Thyroid gland (tissue), 4 donors: ENCODE data around the gene LRRC56. TPM values are rescaled to one million over a fixed set of nuclear protein-coding genes. Genes with fewer than 3 reads are reported as not detected.
A peak's percentile ranks its signal among the peaks of the same experiment; 100 is the strongest.

Source experiments
- DNase-seq, 2 donors: peaks; one replicate each; pipeline ENCODE4 v3.0.0-alpha.2; 2019
- H3K27ac ChIP-seq, 3 donors: fragments of 200-600 bp; sonication (generic); 1 replicate in 2 of 3; 2 replicates in 1 of 3; pipeline ENCODE4 v1.5.1; 2016 to 2019; ENCODE audit warnings: mild to moderate bottlenecking in 1 of 3, moderate library complexity in 1 of 3
- H3K27me3 ChIP-seq: fragments of 200-600 bp; sonication (generic); one replicate; pipeline ENCODE4 v1.5.1; 2019
- H3K36me3 ChIP-seq, 2 donors: fragments of 200-600 bp; sonication (generic); one replicate each; pipeline ENCODE4 v1.5.1; 2016 to 2019
- H3K4me1 ChIP-seq, 2 donors: fragments of 200-600 bp; sonication (generic); one replicate each; pipeline ENCODE4 v1.5.1; 2017 to 2019
- H3K4me3 ChIP-seq, 3 donors: fragments of 200-600 bp; sonication (generic); replicated peaks in 1 of 3; 1 replicate in 2 of 3; 2 replicates in 1 of 3; pipeline ENCODE4 v1.5.1; 2016; ENCODE audit warnings: mild to moderate bottlenecking in 1 of 3
- H3K9me3 ChIP-seq: fragments of 200-600 bp; sonication (generic); one replicate; pipeline ENCODE4 v1.5.1; 2017
- POLR2A ChIP-seq, 2 donors: fragments of 450-650 bp; IDR thresholded peaks; one replicate each; pipeline ENCODE4 v1.6.1; 2017; ENCODE audit warnings: antibody characterized with exemption in 2 of 2, mild to moderate bottlenecking in 2 of 2, moderate library complexity in 1 of 2
- WGBS, 2 donors: methylation state at CpG; one replicate each; pipeline ENCODE4 v1.1.5; 2017; 5-methylcytosine and 5-hydroxymethylcytosine counted together
- intact Hi-C: fragments of 100-400 bp; cut with DNase I; formaldehyde crosslinking; loops from one replicate; pipeline ENCODE4 v1.15.1; 2023
- total RNA-seq, 4 donors: library from RNA; depleted of rRNA; stranded (reverse); fragments of >200 nt; gene quantifications; one replicate each; pipeline ENCODE4 v1.2.3, GENCODE V29; 2016
- TF ChIP-seq, protein P1 (sequence below), 6 experiments: fragments of 200-600 bp in 3 of 6; fragments of 450-650 bp in 3 of 6; sonication (generic) in 3 of 6; IDR thresholded peaks; one replicate each; pipeline ENCODE4 v1.5.1; 2016 to 2019; ENCODE audit warnings: antibody characterized with exemption in 6 of 6, mild to moderate bottlenecking in 2 of 6, inconsistent platforms in 1 of 6, moderate library complexity in 1 of 6

LRRC56 gene
- total RNA-seq, 4 donors from 2014 or later = 1.7 to 2.6 (median 2.3) TPM

DNA sequence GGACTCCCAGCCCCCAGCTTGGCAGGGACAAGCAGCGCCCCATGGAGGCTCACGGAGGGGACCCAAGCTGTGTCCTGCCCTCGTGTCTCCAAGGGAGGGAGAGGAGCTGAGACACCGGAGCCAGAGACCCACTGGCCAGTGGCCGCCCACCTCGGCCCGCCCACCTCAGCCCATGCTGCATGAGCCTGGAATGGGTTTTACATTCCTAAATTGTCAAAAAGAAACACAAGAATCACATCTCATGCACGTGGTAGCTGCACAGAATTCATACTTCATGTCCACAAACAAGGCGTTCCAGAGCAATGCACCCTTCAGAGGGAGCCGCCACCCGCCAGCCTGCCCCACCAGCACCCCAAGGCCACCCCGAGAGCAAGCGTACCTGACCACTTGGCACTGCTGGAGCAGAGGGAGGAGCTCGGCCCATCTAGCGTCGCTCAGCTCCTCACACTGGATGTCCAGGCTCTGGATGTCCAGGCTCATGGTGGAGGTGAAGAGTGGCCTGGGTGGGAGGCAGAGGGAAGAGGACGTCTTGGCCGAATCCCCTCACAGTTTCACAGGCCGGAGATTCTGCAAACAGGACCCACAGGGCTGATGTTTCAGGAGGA lies 35.5 kb upstream of the LRRC56 start:
- no peak for DNase-seq
- Histone ChIP-seq H3K27ac (no peak overlapping the region), H3K4me1 (peaks cover 24 to 37% of the 10 kb centered on the region in 2 donors), H3K4me3 (no peak overlapping the region), H3K36me3 (peaks cover 43 to 45% of the 10 kb centered on the region in 2 donors), H3K9me3 (no peaks in the 10 kb centered on the region), H3K27me3 (no peaks in the 10 kb centered on the region)
- intact Hi-C loops = loop anchor here (5.0 to 10.0 kb wide), 2 partner anchors 49 to 297 kb away; partner anchors contain the start of genes BET1L, PTDSS2 and RIC8A
- WGBS, 2 donors = 84% methylated on average over 13 to 16 of the region's 19 CpGs
- TF ChIP-seq, protein P1, sequence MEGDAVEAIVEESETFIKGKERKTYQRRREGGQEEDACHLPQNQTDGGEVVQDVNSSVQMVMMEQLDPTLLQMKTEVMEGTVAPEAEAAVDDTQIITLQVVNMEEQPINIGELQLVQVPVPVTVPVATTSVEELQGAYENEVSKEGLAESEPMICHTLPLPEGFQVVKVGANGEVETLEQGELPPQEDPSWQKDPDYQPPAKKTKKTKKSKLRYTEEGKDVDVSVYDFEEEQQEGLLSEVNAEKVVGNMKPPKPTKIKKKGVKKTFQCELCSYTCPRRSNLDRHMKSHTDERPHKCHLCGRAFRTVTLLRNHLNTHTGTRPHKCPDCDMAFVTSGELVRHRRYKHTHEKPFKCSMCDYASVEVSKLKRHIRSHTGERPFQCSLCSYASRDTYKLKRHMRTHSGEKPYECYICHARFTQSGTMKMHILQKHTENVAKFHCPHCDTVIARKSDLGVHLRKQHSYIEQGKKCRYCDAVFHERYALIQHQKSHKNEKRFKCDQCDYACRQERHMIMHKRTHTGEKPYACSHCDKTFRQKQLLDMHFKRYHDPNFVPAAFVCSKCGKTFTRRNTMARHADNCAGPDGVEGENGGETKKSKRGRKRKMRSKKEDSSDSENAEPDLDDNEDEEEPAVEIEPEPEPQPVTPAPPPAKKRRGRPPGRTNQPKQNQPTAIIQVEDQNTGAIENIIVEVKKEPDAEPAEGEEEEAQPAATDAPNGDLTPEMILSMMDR (IDR thresholded peaks at IDR 0.05) = no peak
- TF ChIP-seq POLR2A (IDR thresholded peaks at IDR 0.05) = no peak

DNA sequence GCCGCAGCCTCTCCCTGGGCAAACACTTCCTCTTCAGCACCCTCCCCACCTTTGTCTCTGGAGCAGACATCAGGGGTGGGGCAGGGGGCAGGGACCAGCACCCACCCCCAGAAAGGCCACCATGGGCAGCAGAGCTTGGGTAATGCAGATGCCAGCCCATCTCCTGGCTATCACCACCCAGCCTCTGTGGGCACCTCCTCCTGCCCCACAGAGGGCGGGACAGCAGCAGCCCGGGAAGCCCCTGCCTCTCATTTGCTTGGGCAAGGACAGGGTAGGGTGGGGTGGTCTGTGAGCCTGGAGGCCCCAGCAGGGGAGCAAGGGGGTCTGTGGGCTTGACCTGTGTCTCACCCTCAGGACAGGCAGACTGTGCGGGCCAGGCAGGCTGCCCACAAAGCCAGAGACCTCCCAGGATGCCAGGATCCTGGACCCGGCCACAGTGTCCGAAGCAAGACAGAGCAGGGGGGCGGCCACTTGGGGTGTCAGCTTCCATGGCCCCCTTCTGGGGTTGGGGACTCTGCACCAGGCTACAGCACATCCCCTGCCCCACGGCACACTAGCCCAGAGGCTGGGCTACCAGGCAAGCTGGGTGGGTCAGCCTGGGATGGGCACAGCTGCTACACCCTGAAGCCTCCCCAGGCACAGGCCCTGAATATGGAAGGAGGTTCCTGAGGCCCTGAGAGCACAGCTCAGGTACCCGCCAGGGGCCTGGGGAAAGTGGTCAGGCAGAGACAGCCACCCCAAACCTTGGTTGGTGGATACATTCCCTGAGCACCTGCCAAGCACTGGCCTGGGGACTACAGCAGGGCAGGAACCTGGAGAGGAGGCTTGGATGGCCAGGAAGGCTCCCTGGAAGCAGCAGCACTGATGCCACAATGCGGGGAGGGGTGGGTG lies 34.8 kb upstream of the LRRC56 start:
- no peaks in the 10 kb centered on the region for H3K9me3 ChIP-seq
- no peaks in the 10 kb centered on the region for H3K27me3 ChIP-seq
- TF ChIP-seq POLR2A (IDR thresholded peaks at IDR 0.05) = no peak
- TF ChIP-seq, protein P1 (IDR thresholded peaks at IDR 0.05) = no peak
- H3K27ac ChIP-seq = no peak overlapping the region
- peaks cover 38 to 39% of the 10 kb centered on the region in 2 donors for H3K36me3 ChIP-seq
- peaks cover 25 to 38% of the 10 kb centered on the region in 2 donors for H3K4me1 ChIP-seq
- H3K4me3 ChIP-seq = no peak overlapping the region
- intact Hi-C loops = loop anchor here (5.0 to 10.0 kb wide), 2 partner anchors 50 to 298 kb away; partner anchors contain the start of genes BET1L, PTDSS2 and RIC8A
- WGBS, 2 donors = 88 to 100% methylated on average over 3 of the region's 10 CpGs
- no peak for DNase-seq

DNA sequence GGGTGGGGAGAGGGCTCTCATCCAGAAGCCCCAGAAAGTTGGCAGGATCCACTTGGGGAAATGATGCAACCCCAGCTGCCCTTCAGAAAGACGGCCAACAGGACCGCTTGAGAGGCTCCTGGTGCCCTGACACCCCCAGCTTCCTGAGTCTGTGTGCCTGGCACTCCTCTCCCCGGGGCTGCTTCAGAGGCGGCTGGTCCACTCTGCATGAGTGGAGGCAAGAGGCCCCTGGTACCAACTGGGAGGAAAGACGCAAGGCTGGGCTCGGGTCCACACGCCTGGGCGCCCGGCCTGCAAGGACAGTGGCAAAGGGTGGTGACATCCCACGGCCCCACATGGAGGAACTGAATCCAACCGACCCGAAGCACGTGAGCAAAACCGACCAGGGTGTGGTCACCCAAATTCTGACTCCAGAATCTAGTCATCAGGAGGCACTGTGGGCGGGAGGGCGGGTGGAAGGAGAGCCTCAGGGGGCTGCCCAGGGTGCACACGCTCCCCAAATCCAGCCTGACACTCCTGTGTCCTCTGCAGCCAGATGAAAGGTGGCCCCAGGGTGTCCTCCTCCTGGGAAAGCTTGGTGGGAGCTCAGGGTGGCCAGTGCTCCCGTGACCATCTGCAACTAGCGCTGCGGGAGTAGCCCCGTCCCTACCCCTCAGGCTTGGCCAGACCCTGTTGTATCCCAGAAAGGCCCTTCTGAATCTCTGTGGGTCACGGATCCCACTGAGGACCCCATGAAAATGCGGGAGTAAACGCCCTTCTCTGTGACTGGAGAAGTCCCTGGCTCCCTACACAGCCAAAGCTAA lies 33.9 kb upstream of the LRRC56 start:
- no peak for DNase-seq
- peaks cover 31 to 44% of the 10 kb centered on the region in 2 donors for H3K4me1 ChIP-seq
- intact Hi-C loops = loop anchor here (5.0 to 10.0 kb wide), 2 partner anchors 51 to 299 kb away; partner anchors contain the start of genes BET1L, PTDSS2 and RIC8A
- TF ChIP-seq, protein P1 (IDR thresholded peaks at IDR 0.05) = no peak
- no peak for TF ChIP-seq POLR2A (IDR thresholded peaks at IDR 0.05)
- H3K9me3 ChIP-seq = no peaks in the 10 kb centered on the region
- H3K27me3 ChIP-seq = no peaks in the 10 kb centered on the region
- WGBS, 2 donors = 57 to 84% methylated on average over 14 to 17 of the region's 24 CpGs
- H3K27ac ChIP-seq = peak overlapping the region in 2 of 3 donors; percentile 27 to 47
- H3K4me3 ChIP-seq = peak overlapping the region in 1 of 3 donors; percentile 32
- H3K36me3 ChIP-seq = peaks cover 29 to 31% of the 10 kb centered on the region in 2 donors

DNA sequence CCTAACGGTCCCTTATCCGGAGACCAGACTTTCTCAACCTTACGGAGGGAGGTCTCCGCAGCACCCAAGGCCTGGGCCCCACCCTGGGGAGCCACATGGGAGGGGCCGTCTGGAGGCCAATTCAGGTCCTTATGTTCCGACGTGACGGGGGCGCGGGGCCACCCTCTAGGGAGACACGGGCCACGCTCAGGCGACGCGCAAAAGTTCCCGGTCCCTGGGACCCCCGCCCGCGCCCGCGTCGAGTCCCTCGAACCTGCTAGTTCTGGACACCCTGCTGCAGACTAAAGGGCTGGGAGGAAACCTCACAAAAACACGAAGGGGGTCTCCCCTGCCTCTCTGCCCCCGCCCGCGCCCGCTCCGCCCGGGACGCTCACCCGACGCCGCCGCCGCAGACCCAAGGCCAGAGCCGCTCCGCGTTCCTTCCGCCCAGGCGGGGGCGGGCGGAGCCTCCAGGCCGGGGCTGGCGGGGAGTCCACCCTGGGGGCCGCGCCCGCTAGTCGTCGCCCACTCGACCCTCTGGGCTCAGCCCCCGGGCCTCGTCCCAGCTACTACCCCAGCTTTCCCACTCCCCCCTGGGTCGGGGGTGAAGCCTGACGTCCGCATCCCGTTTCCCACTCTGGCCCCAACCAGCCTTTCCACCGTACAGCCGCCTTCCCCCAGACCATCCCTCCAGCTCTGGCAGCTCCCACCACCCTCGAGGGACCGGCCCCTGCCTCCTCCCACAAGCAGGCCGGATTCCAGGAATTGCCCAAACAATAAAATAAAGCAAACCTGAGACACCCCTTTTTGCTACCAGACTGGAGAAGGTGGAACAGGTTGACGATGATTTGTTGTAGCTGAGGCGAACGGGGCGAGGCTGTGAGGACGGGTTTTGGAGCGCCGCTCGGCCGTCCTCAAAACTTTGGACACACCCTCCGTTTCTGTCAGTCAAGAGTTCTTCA lies 33.0 kb upstream of the LRRC56 start:
- H3K36me3 ChIP-seq = peaks cover 20 to 26% of the 10 kb centered on the region in 2 donors
- intact Hi-C loops = loop anchor here (5.0 to 10.0 kb wide), 2 partner anchors 52 to 300 kb away; partner anchors contain the start of genes BET1L, PTDSS2 and RIC8A
- H3K4me3 ChIP-seq = peak overlapping the region; percentile 2 to 32 (median 2)
- DNase-seq = peak; percentile 55 to 63
- 10 to 23% methylated on average over 21 to 40 of the region's 72 CpGs for WGBS, 2 donors
- H3K27ac ChIP-seq = peak overlapping the region in 2 of 3 donors; percentile 27 to 47
- TF ChIP-seq POLR2A (IDR thresholded peaks at IDR 0.05) = no peak
- TF ChIP-seq, protein P1 (IDR thresholded peaks at IDR 0.05) = no peak
- no peaks in the 10 kb centered on the region for H3K27me3 ChIP-seq
- no peaks in the 10 kb centered on the region for H3K9me3 ChIP-seq
- H3K4me1 ChIP-seq = peaks cover 31 to 44% of the 10 kb centered on the region in 2 donors
